T follicular helper cell (primary cell): ENCODE measurements around the gene SCGB1C2.
"Not testable (repeated sequence)": the region's sequence is repeated elsewhere in the genome, so short reads cannot be mapped to it uniquely, and the experiment has no call there.

Source experiments
- DNase-seq: peaks from one replicate; pipeline ENCODE4 v3.0.0-alpha.2; 2020; ENCODE audit warnings: low read depth
- total RNA-seq, 2 experiments: gene quantifications; one replicate each; lab custom pipeline; 2026; lab: John Stamatoyannopoulos, UW

Gene SCGB1C2
- total RNA-seq, result 0 reads per million in 2 experiments

- DNase-seq, result not testable (repeated sequence)
Measured at GRCh38 chr17:137166-137807, at the start of gene SCGB1C2. TSS of gene SCGB1C2 (plus strand) at chr17:137569. CDS start at chr17:137591, 22 bp downstream.

GRCh38 chr17:113111-113510, 24.3 kb upstream of the SCGB1C2 start:
- DNase-seq, result not testable (repeated sequence)

- DNase-seq, result not testable (repeated sequence)
Measured at GRCh38 chr17:118339-118917, 18.9 kb upstream of the SCGB1C2 start.

- DNase-seq, result not testable (repeated sequence)
Measured at GRCh38 chr17:133932-134331, 3.4 kb upstream of the SCGB1C2 start.

GRCh38 chr17:134332-134785, 3.0 kb upstream of the SCGB1C2 start:
- peak; percentile 45 for DNase-seq

GRCh38 chr17:135022-135421, 2.3 kb upstream of the SCGB1C2 start:
- DNase-seq, result not testable (repeated sequence)

- DNase-seq, result not testable (repeated sequence)
Measured at GRCh38 chr17:135895-136294, 1.5 kb upstream of the SCGB1C2 start.

GRCh38 chr17:136531-136930, 838 bp upstream of the SCGB1C2 start:
- DNase-seq, result peak; percentile 70

GRCh38 chr17:139401-140205, 2.2 kb downstream of the SCGB1C2 start:
- DNase-seq, result not testable (repeated sequence)

GRCh38 chr17:142102-142661, 4.8 kb downstream of the SCGB1C2 start:
- no peak for DNase-seq

- DNase-seq, result no peak
Measured at GRCh38 chr17:142876-143784, 5.8 kb downstream of the SCGB1C2 start.

- peak; percentile 77 for DNase-seq
Measured at GRCh38 chr17:143785-144281, 6.5 kb downstream of the SCGB1C2 start.

- DNase-seq, result no peak
Measured at GRCh38 chr17:144936-145670, 7.7 kb downstream of the SCGB1C2 start.

- DNase-seq, result no peak
Measured at GRCh38 chr17:145671-146541, 8.5 kb downstream of the SCGB1C2 start.

- DNase-seq, result no peak
Measured at GRCh38 chr17:146546-146945, 9.2 kb downstream of the SCGB1C2 start.

GRCh38 chr17:146983-147761, 9.8 kb downstream of the SCGB1C2 start:
- DNase-seq, result no peak

- DNase-seq, result no peak
Measured at GRCh38 chr17:147796-148740, 10.7 kb downstream of the SCGB1C2 start.
